Epidermal melanocyte (primary cell): ENCODE data around the gene BARD1.
"Not testable (repeated sequence)": the region's sequence is repeated elsewhere in the genome, so short reads cannot be mapped to it uniquely, and the experiment has no call there.

ENCODE experiments used
- DNase-seq: peaks from one replicate; pipeline ENCODE4 v3.0.0; 2011; ENCODE audit warnings: low spot score; ENCODE audit not compliant: insufficient read length

Gene BARD1

DNA sequence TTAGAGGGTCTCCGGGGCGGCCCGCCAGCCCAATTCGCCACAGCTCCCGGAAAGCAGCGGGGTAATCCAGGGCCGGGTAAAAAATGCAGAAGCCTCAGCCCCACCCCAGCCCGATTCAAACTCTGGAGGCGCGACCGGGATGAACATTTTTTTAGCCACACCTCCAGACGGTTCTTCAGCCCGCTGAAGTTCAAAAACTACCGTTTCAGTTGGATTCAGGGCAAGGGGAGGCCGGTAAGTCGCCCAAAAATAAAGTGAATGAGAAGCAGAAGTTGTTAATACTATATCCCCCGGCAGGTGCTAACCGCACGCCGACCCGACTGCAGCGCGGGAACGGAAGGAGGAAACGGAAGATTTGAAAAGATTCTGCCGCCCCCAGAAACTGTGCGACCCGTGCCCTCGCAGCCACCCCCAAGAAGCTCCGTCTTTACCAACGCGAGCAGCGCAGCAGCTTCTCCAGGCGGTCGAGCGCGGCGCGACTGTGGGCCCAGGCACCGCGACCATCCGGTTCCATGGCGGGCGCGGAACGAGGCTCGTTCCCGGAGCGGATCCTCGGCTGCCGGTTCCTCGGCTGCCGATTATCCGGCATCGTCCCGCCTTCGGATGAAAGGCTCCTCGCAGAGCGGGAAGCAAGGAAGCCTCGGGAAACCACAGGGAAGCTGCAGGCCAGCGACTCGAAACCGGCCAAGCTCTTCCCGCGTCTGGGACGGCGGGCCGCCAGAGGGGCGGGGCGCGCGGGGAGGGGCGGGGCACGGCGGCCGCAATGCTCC is at the start of gene BARD1:
TSS of gene BARD1 (minus strand) at position 703 of the 770 bp plus-strand sequence. CDS start at position 589, 114 bp downstream.
- DNase-seq: peak; percentile 45

DNA sequence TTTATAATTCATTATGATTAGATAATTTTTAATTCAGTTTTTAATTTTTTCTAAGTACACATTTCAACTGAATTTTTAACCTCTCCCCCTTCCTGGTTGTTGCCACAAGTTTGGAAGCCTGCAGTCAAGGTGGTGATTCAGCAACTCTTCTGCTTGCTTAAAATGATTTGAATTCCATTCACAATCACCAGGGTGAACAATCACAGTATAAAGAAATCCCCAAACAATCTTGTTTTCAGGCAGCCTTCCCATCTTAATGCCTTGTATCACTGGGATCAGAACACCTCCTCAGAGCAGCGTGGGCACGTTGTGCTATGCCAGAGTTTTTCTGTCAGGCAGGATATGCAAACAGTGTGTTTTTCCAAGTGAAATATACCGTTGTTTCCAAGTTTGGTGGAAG is 46.7 kb upstream of the BARD1 start:
- DNase-seq: no peak

DNA sequence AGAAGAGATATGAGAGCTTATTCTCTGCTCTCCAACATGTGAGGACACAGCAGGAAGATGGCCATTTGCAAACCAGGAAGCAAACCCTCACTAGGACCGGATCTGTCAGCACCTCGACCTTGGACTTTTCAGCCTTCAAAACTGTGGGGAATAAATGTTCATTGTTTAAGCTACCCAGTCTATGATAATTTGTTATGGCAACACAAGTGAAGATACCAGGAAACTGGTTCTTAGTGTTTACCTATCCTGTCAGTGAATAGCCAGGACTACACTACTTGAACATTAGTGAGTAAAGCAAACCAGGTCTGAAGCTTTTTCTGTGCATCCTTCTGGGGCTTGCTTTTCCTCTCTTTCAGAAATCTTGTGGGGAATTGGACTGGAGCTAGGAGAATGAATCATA is 44.4 kb upstream of the BARD1 start:
- no peak for DNase-seq

DNA sequence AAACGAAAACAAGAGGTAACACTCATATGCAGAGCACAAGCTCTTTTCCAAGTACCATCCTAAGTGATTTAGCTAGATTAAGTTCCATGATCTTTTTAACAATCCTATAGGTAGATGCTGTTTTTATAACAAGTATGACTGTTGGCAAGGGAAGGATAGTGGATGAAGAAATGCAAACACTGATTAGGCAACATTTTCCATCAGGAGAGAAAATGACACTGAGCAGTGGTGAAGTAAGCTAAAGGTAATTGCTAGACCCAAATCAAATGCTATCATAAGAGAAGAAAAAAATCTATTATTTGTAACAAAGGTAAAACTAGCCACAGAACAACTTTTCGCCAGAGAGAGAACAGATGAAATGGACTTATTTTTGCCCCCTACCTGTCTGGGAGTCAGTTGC is 34.3 kb upstream of the BARD1 start:
- no peak for DNase-seq

DNA sequence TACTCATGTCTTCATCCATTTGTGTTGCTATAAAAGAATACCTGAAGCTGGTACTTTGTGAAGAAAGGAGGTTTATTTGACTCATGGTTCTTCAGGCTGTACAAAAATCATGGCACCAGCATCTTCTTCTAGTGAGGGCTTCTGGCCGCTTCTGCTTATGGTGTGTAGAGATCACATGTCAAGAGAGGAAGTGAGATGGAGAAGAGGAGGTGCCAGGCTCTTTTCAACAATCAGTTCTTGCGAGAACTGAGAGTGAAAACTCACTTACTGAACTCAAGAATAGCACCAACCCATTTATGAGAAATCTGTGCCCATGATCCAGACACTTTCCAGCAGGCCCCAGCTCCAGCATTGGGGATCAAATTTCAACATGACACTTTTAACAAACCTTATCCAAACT is 30.0 kb upstream of the BARD1 start:
- DNase-seq: no peak

DNA sequence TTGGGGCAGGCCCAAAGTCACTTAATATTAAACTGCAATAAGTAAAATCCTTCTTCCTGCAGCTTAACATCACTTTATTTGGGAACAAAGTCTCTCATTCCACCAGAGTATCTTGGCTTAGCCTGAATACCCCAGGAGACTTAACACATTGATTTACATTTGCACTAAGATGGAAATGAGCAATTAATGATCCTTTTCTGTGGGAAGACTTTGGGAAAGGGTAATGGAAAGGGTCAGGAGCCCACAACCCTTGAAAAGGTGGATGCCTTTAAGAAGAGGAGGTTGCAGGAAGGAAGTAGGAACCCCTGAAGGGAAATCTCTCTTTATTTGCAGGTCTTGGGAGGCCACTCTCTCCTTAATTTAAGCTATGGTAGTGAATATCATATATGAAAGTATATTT is 28.0 kb upstream of the BARD1 start:
- no peak for DNase-seq

DNA sequence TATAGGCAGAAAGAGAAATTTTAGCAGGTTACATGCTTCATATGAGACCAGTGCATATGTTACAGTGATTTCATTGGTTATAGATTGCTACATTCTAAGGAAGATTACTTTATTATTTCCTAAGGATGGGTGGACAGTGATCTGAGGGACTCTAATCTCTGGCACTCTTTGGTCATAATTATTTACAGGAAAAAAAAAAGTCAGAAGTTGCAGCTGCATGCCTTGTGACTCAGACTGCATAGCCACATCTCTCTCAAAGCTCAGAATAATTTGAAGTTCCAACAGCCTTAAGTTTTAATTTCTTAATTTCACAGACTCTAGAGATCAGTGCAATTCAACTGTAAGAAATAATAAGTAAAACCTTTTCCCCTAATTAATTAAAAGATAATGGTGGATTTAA is 27.1 kb upstream of the BARD1 start:
- DNase-seq: no peak

DNA sequence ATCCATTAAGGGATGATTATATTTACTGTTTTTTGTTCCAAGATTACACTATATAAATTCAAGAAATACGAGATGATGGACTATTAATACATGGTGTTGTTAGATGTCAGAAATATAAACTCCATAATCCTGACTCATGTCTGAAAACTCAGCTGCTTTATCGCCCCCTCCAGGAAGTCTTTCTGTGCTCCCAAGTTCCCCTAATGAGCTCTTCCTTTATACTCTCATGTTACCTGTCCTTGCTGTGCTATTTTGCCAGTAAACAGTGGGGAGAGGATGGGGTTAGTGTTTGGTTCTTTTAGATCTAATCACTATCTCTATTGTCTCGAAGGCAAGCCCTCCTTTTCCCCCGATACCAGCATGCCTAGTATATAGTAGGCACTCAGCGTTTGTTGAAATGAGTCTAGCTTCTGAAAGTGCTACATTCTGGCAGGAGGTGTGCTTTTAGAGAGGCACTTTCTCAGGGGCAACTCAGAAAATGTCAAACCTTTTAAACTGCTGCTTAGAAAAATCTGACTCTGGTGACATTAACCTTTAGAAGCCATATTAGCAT is 21.4 kb upstream of the BARD1 start:
- DNase-seq: no peak

DNA sequence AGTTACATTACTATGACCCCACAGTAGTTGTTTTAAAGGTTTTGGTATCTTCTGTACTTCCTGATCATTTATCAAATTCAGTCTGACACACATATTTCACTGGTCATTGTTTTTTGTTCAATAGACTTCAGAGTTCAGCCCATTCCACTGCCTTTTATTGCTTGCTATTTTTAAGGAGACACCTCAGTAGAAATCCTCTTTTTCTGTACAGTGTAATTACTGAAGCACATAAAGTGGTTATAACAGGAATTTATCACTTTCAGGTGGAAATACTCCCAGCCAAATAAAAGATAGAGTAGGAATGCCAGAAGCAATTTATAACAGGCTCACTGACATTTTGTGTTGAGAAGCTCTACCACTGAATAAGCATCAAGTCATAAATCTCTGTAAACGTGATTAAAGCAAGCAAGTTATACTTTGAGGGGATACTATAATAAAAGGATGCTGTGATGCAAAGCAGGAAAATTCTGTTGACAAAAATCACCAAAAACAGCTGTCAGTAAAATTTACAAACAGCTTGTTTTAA is 6.6 kb upstream of the BARD1 start:
- DNase-seq: no peak

DNA sequence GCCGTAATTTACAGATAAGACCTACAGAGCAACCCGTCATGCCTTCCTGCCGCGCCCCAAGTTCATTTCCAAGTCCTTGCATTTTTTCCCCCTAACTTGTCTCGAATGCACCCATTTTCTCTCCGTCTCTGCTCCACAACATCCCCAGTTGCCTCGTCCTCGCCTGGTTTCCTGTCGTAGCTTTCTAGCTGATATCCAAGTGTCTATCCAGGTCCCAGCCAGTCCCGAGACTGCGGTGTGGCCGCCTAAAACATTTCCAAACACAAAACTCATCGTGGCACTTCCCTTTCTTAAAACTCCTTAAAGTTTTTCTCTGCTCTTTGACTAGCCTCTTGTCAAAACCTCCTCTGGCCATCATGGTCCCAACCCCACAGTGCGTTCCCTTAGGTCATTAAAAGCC is 1.2 kb upstream of the BARD1 start:
- DNase-seq: no peak

DNA sequence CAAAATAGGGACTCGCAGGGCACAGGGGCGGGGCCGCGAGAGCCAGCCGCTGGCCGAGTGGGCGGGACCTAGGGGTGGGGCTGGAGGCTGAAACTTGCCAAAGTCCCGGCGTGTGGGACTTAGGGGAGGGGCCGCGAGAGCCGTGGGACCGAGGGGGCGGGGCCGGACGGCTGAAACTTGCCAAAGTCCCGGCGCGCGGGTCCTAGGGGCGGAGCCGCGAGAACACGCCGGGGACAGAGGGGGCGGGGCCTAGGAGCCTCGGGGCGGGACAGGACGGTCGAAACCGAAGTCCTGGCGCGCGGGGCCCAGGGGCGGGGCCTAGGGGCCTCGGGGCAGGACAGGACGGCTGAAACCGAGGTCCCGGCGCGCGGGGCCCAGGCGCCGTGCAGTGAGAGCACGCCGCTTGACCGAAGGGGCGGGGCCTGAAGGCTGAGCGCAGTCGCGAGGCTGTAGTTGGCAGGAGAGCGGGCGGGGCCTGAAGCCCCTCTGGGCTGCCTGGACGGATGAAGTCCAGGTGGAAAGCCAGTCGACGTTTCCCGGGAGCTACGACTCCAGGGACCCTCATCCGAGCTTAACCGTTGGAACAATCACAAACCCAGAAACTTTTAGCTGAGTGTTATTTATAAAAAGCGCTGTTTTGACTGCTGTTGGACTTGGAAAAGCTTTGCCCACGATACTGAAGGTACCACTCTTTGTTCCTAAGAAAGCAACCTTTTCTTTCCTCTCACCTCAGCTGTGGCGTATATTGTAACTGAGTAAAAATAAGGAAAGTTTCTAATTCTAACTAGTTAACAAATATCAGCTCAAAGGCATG is 475 bp upstream of the BARD1 start:
- DNase-seq: peak; percentile 84

DNA sequence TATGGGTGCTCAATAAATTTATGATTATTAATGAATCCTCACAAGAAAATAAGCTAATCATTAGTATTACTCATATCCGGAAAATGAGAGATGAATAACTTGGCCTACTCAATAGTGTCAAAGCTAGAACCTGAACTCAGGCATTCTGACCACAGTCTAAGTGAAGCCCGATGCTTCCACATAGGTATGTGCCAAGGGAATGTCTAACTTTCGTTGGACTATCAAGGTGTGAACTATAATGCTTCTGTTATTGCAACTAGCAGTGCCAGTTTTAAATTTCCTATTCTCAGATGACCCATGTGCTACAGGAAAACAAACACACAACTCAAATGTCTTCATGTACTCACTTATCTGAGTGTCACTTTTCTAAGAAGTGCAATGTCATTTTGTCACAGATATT is 1.8 kb downstream of the BARD1 start:
- no peak for DNase-seq

DNA sequence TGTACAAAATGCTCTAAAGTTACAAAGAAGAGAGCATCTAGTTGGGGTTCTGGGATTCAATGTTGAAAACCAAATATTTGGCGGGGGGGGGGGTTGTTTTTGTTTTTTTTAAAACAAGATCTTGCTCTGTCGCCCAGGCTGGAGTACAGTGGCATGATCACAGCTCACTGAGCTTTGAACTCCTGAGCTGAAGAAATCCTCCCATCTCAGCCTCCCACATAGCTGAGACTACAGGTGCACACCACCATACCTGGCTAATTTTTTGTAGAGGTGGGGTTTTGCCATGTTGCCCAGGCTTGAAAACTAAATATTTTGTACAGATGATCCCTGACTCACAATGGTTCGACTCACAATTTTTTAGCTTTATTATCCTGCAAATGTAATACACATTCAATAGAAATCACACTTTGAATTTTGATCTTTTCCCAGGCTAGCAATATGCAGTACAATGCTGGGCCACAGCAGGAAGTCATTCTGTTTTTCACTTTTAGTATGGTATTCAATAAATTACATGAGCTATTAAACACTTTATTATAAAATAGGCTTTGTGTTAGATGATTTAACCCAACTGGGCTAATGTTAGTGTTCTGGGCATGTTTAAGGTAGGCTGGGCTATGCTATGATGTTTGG is 7.6 kb downstream of the BARD1 start:
- DNase-seq: no peak

DNA sequence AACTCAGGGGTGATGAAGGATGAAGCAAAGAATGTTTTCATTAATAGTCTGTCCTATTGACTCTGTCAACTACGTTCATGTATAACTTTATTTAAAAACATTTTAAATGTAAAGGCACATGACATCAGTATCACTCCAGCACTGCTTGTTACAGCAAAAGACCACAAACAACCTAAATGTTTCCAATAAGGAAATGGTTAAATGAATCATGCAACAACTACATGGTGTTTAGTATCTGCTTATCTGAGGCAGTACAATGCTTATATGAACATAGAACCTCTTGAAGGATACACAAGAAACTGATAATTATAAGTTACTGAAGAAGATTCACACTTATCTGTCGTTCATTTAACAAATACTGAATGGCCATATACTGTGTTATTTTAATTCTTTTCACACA is 8.4 kb downstream of the BARD1 start:
- DNase-seq: no peak

DNA sequence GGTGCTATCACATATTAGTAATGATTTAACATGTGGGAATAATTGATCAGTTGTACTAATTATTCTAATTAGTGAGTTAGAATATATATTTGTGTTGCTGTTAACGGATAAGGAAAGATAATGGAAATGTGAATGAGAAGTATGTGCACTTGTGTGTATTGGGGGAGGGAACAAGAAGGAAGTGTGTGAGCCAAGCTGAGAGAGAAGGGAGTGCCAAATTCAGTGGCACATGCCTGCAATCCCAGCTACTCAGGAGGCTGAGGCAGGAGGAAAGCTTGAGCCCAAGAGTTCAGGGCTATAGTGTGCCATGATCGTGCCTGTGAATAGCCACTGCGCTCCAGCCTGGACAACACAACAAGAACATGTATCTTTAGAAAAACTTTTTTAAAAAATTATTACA is 9.3 kb downstream of the BARD1 start:
- DNase-seq: no peak

DNA sequence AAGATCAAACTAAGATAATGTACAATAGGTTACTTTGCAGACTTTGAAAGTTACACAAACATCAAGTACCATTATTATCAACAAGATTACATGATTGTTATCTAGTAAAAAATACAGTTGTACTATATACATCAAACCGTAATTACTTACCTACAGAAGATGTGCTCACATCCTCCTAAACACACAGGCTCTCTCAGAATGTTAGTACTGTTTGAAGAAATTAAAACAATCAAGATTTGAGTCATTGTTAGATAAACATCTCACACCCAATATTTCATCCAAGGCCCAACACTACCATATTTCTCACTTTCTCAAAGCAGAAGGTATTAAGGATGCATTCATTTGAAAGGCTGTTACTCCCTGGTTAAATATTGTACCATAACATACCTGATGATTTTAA is 12.6 kb downstream of the BARD1 start:
- no peak for DNase-seq

DNA sequence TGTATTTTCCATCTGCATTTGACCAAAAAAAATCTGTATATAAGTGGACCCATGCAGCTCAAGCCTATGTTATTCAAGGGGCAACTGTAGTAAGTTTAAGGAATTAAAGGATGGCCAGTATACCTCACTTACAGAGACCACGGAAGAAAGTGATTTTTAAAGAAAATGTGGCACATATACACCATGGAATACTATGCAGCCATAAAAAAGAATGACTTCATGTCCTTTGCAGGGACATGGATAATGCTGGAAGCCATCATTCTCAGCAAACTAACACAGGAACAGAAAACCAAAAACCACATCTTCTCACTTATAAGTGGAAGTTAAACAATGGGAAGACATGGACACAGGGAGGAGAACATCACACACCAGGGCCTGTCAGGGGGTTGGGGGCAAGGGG is 26.3 kb downstream of the BARD1 start:
- not testable (repeated sequence) for DNase-seq

DNA sequence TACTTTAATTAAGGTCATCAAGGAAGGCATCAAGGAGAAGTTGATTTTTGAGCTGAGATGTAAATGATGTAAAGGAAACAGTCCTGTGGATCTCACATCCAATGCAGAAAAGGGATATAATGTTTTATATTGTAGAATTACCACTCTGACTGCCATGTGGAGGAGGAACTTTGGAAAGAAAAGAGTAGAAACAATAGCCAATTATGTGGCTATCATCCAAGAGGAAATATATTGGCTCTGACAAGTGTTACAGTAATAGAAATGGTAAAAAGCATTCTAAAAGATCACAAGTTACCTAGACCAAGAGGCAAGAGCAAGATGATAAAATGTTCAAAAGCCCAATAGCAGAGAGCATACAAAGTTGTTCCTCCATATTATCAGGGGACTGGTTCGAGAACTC is 26.8 kb downstream of the BARD1 start:
- DNase-seq: no peak

DNA sequence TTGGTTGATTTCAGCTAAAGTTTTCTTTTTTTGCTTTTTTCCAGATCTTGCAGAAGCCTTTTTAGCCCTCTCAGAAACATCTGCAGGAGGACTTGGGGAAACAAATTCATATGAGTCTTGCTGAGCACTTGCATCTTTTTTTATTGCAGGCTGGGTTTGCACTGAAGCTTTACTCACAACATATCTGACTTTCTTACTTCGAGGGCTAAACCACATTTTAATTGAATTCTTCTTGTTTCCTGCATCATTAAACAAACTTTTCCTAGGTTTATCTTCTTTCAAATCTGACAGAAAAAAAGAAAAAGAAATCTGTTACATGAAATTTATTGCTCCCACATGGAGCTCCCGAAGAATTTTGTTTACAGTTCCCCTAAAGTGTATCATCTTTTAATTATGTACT is 28.3 kb downstream of the BARD1 start:
- DNase-seq: no peak

DNA sequence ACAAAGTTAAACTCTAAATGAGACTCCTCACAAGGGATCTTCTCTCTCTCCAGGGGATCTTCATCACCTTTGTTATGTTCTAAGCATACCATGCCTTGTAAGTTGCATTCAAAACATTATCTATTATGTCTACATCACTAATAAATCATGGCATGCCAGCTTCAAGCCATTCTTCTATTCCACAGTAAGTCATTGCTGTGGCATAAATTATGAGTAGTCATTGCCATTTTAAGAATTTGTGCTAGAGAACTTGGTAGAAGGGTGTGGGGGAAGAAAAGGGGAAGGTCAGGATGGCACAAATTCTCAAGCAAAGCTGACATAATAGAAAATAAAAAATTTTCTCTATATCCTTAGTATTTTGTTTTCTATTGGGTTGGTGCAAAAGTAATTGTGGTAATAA is 33.5 kb downstream of the BARD1 start:
- DNase-seq: no peak

DNA sequence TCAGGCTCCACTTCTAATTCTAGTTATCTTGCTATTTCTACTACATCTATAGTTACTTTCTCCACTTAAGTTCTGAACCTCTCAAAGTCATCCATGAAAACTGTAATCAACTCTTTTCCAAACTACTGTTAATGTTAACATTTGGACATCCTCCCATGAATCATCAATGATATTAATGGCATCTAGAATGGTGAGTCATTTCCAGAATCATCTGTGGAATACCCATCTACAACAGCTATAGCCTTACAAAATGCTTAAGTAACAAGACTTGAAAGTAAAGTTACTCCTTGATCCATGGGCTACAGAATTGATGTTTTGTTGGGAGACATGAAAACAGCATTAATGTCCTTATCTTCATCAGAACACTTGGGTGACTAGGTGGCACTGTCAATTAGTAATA is 35.4 kb downstream of the BARD1 start:
- DNase-seq: no peak
